Transverse colon (tissue), 4 donors: ENCODE results near the gene KLHL25. TPM values are rescaled to one million over a fixed set of nuclear protein-coding genes. Genes with fewer than 3 reads are reported as not detected.

Source experiments
- DNase-seq: peaks from one replicate; pipeline ENCODE4 v3.0.0-alpha.2; 2019
- H3K27ac ChIP-seq, 4 donors: fragments of 200-600 bp; sonication (generic); 2 replicates each; pipeline ENCODE4 v1.5.1; 2016 to 2018; ENCODE audit warnings: inconsistent platforms in 4 of 4
- H3K27me3 ChIP-seq: fragments of 200-600 bp; sonication (generic); 2 replicates; pipeline ENCODE4 v1.5.1; 2017; ENCODE audit warnings: inconsistent platforms
- H3K36me3 ChIP-seq, 4 donors: fragments of 200-600 bp; sonication (generic); 2 replicates each; pipeline ENCODE4 v1.5.1; 2017 to 2019; ENCODE audit warnings: inconsistent platforms in 4 of 4
- H3K4me1 ChIP-seq, 4 donors: fragments of 200-600 bp; sonication (generic); 2 replicates each; pipeline ENCODE4 v1.5.1; 2017 to 2020; ENCODE audit warnings: inconsistent platforms in 4 of 4
- H3K4me3 ChIP-seq, 4 donors: fragments of 200-600 bp; sonication (generic); 1 replicate in 1 of 4; 2 replicates in 3 of 4; pipeline versions ENCODE4 v1.5.1 to v1.6.1; 2017 to 2019; ENCODE audit warnings: inconsistent platforms in 4 of 4
- H3K9me3 ChIP-seq, 2 donors: fragments of 200-600 bp; sonication (generic); 2 replicates each; pipeline ENCODE4 v1.5.1; 2017 to 2019; ENCODE audit warnings: inconsistent platforms in 2 of 2
- EP300 ChIP-seq: sonication (generic); formaldehyde crosslinking; IDR thresholded peaks from one replicate; pipeline ENCODE4 v1.6.1; 2017; ENCODE audit warnings: antibody characterized with exemption, low read depth
- POLR2A ChIP-seq: fragments of 450-650 bp; IDR thresholded peaks from one replicate; pipeline ENCODE4 v1.6.1; 2016; ENCODE audit warnings: antibody characterized with exemption, mild to moderate bottlenecking, moderate library complexity
- POLR2AphosphoS5 ChIP-seq, 3 donors: sonication (generic); formaldehyde crosslinking; IDR thresholded peaks; one replicate each; pipeline ENCODE4 v1.6.1; 2016; ENCODE audit warnings: antibody characterized with exemption in 3 of 3
- WGBS, 2 donors: methylation state at CpG; one replicate each; pipeline ENCODE4 v1.1.5; 2018; ENCODE audit warnings: low coverage in 1 of 2; 5-methylcytosine and 5-hydroxymethylcytosine counted together
- in situ Hi-C, 4 donors: fragments of 200-750 bp; cut with MboI; loops; one replicate each; pipeline versions ENCODE4 v1.15.0 to v1.15.1; 2017; ENCODE audit warnings: low sequenced_read_pairs in 3 of 4, low pct_ligation_motif_present in 1 of 4, low pct_unique_long_range_greater_than_20kb in 1 of 4
- intact Hi-C: fragments of 100-400 bp; cut with DNase I; formaldehyde crosslinking; loops from one replicate; pipeline ENCODE4 v1.15.1; 2023; ENCODE audit warnings: low total_unique reads
- total RNA-seq, 4 donors: library from RNA; depleted of rRNA; stranded (reverse); fragments of >200 nt; gene quantifications; one replicate each; pipeline ENCODE4 v1.1.0, GENCODE V29; 2016
- TF ChIP-seq, protein P1 (sequence below), 5 experiments: fragments of 200-600 bp in 3 of 5; fragments of 450-650 bp in 2 of 5; sonication (generic) in 3 of 5; IDR thresholded peaks; 1 replicate in 2 of 5; 2 replicates in 3 of 5; pipeline ENCODE4 v1.5.1; 2016 to 2017; ENCODE audit warnings: antibody characterized with exemption in 5 of 5, inconsistent platforms in 3 of 5, mild to moderate bottlenecking in 2 of 5, moderate library complexity in 1 of 5

Gene KLHL25
- total RNA-seq, 4 donors from 2014 or later = 10.1 to 36.0 (median 10.8) TPM

DNA sequence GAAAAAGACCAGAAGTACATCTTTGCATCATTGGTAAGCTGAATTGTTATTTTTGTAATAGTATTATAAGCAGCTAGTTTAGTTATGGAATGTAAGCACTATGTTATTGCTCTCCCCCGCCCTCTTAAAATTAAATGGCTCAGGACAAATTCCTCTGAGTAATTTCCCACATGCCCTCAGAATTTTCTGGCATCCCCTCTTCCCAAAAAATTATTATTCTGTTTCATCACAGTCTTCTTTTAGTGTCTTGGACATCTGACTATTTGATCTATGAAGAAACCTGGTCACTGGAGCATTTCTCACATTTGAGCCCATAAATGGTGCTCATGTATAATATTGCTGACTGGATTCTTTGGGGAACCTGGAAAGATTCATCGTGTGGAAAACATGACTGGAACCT, 68.3 kb downstream of the KLHL25 start:
- no peak overlapping the region for H3K4me3 ChIP-seq
- H3K4me1 ChIP-seq = peaks cover 15 to 55% (median 32%) of the 10 kb centered on the region in 4 donors
- no peaks in the 10 kb centered on the region for H3K9me3 ChIP-seq
- in situ Hi-C loops (loop anchor here in 2 of 4 donors (5.0 to 25.0 kb wide), 2 partner anchors 111 to 239 kb away; no protein-coding TSS in a partner anchor), intact Hi-C loops (no loop called here)
- TF ChIP-seq EP300 = peak; percentile 13
- peak in 2 of 3 donors; percentile 6 to 15 for TF ChIP-seq POLR2AphosphoS5 (IDR thresholded peaks at IDR 0.05)
- TF ChIP-seq POLR2A = no peak
- TF ChIP-seq, protein P1, sequence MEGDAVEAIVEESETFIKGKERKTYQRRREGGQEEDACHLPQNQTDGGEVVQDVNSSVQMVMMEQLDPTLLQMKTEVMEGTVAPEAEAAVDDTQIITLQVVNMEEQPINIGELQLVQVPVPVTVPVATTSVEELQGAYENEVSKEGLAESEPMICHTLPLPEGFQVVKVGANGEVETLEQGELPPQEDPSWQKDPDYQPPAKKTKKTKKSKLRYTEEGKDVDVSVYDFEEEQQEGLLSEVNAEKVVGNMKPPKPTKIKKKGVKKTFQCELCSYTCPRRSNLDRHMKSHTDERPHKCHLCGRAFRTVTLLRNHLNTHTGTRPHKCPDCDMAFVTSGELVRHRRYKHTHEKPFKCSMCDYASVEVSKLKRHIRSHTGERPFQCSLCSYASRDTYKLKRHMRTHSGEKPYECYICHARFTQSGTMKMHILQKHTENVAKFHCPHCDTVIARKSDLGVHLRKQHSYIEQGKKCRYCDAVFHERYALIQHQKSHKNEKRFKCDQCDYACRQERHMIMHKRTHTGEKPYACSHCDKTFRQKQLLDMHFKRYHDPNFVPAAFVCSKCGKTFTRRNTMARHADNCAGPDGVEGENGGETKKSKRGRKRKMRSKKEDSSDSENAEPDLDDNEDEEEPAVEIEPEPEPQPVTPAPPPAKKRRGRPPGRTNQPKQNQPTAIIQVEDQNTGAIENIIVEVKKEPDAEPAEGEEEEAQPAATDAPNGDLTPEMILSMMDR (IDR thresholded peaks at IDR 0.05) = no peak
- no peaks in the 10 kb centered on the region for H3K27me3 ChIP-seq
- no peak for DNase-seq
- H3K36me3 ChIP-seq = peaks cover 0 to 71% (median 23%) of the 10 kb centered on the region in 4 donors
- peak overlapping the region; percentile 59 to 77 (median 68) for H3K27ac ChIP-seq
- 38 to 66% methylated on average over 2 of the region's 2 CpGs for WGBS, 2 donors

DNA sequence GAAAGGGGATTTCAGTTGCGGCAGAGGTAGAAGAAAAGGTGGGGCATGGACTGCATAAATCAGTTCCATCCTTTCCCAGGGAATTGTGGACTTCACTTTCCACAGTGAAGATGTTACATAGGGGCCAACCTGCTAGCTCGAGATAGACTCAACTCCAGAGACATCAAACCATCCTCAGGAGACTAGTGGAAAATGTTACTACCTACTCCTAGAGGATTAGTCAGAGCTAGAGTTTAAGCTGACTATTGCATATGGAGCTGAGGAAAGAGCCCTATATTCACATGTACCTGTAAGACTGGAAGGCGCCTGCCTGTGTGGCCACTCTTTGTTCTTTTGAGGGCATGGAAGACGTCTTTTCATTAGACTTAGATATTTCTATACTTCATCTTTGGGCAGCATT, 69.2 kb downstream of the KLHL25 start:
- 82 to 83% methylated on average over 3 to 4 of the region's 4 CpGs for WGBS, 2 donors
- TF ChIP-seq POLR2A (no peak), POLR2AphosphoS5 (IDR thresholded peaks at IDR 0.05) (no peak), EP300 (no peak)
- TF ChIP-seq, protein P1 (IDR thresholded peaks at IDR 0.05) = no peak
- no peak for DNase-seq

DNA sequence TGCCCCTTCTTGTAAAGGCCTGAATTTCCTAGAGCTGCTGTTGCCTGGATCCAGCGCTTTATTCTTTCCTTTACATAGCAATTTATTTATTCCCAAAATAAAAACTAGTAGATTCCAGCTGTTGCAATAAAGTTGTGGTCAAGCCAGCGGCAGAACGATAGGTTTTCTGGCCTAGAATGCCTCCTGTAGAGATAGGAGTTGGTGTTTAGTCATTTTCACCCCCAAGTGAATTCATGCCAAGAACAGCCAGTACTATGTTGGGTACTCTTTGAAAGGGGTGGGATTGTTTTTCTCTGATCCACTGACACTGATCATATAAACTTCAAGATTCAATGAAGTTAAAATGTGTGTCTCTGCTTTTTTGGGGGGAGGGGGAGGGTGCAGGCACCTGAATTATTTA, 69.7 kb downstream of the KLHL25 start:
- intact Hi-C loops = no loop called here
- H3K27me3 ChIP-seq = no peaks in the 10 kb centered on the region
- WGBS, 2 donors = 80 to 86% methylated on average over 2 to 3 of the region's 3 CpGs
- DNase-seq = no peak
- in situ Hi-C loops = loop anchor here in 2 of 4 donors (5.0 to 25.0 kb wide), 2 partner anchors 112 to 238 kb away; no protein-coding TSS in a partner anchor
- H3K36me3 ChIP-seq = peaks cover 0 to 79% (median 23%) of the 10 kb centered on the region in 4 donors
- TF ChIP-seq POLR2AphosphoS5 (IDR thresholded peaks at IDR 0.05) (peak in 1 of 3 donors; percentile 19), EP300 (no peak), POLR2A (no peak)
- TF ChIP-seq, protein P1 (IDR thresholded peaks at IDR 0.05) = no peak
- H3K9me3 ChIP-seq = no peaks in the 10 kb centered on the region
- peak overlapping the region; percentile 59 to 77 (median 68) for H3K27ac ChIP-seq
- H3K4me1 ChIP-seq = peaks cover 15 to 45% (median 31%) of the 10 kb centered on the region in 4 donors
- H3K4me3 ChIP-seq = no peak overlapping the region

More for the DNA sequence above, 69.2 kb downstream of the KLHL25 start:
- H3K4me1 ChIP-seq = peaks cover 15 to 48% (median 32%) of the 10 kb centered on the region in 4 donors
- H3K9me3 ChIP-seq = no peaks in the 10 kb centered on the region
- no peak overlapping the region for H3K4me3 ChIP-seq
- peaks cover 0 to 75% (median 23%) of the 10 kb centered on the region in 4 donors for H3K36me3 ChIP-seq
- in situ Hi-C loops (loop anchor here in 2 of 4 donors (5.0 to 25.0 kb wide), 2 partner anchors 112 to 238 kb away; no protein-coding TSS in a partner anchor), intact Hi-C loops (no loop called here)
- H3K27ac ChIP-seq = peak overlapping the region; percentile 59 to 77 (median 68)
- H3K27me3 ChIP-seq = no peaks in the 10 kb centered on the region

DNA sequence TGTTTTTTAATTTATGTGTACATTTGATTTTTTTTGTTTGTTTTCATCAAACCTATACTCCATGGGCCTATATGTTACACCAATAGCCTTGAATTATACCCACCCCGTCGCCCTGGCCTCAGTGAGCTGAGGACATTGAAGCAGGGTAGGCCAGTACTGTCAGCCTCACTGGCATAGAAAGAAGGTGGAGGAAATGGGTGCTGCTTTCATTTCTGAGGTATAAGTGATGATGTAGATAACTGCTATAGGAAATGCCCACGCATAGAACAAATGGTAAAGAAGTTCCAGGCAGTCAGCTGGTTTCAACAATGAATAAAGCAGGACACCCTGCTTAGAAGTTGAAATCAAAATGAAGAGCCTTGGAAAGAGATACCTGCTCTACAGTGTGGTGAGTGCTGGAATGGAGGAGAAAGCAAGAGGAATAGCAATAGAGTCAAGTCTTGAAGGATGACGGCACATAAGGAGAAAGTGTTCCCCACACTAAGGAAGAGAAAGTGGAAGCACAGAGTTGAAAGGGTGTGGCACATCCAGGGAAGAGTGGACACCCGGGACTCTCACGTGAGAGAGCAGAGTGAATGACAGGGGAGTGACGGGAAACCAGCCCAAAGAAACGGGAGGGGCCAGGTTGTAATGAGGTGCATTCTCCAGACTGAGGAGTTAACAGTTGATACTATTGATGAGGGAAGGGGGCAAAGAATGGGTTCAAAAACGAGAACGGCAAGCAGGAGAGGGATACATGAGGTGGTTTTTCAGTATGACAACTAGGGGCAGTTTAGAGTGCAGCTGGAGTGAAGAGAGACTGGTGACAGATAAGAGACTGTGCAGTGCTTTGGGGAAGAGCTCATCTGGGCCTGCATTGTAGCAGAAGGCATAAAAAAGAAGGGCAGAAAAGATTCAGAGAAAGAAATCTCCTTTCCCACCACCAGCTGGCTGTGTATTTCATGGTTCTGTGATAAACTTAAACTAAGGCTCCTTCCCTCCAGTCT, 70.5 kb downstream of the KLHL25 start:
- in situ Hi-C loops = loop anchor here in 1 of 4 donors (25.0 kb wide), 1 partner anchor 437 kb away; no protein-coding TSS in a partner anchor
- no peak for DNase-seq
- Histone ChIP-seq H3K27me3 (no peaks in the 10 kb centered on the region), H3K36me3 (peaks cover 0 to 86% (median 27%) of the 10 kb centered on the region in 4 donors), H3K4me1 (peaks cover 15 to 45% (median 31%) of the 10 kb centered on the region in 4 donors), H3K27ac (peak overlapping the region; percentile 59 to 77 (median 68)), H3K4me3 (no peak overlapping the region), H3K9me3 (no peaks in the 10 kb centered on the region)
- 45 to 49% methylated on average over 8 to 10 of the region's 10 CpGs for WGBS, 2 donors
- intact Hi-C loops = no loop called here
- TF ChIP-seq EP300 (no peak), POLR2AphosphoS5 (IDR thresholded peaks at IDR 0.05) (peak in 1 of 3 donors; percentile 16), POLR2A (no peak)
- TF ChIP-seq, protein P1 (IDR thresholded peaks at IDR 0.05) = no peak
